ENCODE measurements around the gene CCND3. TPM values are rescaled to one million over a fixed set of nuclear protein-coding genes. Genes with fewer than 3 reads are reported as not detected.

Gene CCND3
- total and polyA plus RNA-seq, 10 of the 15 experiments (the other 5 are each of a cell fraction or from before 2014, with no cell fraction given), result 6.0 to 86.4 (median 31.5) TPM

- no peaks in the 10 kb centered on the region for H4K20me1 ChIP-seq (ENCODE audit: control insufficient read depth, insufficient read depth)
- in situ Hi-C loops (cut with MboI), result no loop called here
- no peaks in the 10 kb centered on the region for H3K9me3 ChIP-seq (replicated peaks; ENCODE audit: control insufficient read depth, insufficient read depth, low read length)
- no peak overlapping the region for H3K27ac ChIP-seq (ENCODE audit: control insufficient read depth, insufficient read depth)
- H3K4me3 ChIP-seq, result no peak overlapping the region
- ChIA-PET CTCF (interaction anchor here (0.6 to 1.2 kb wide), 6 partner anchors 9 to 77 kb away, joined by 3 to 5 read pairs (median 4); partner anchors contain the start of genes BYSL and MED20), SMC1A (ENCODE audit: uncharacterized antibody, unreplicated experiment) (interaction anchor here (1.2 kb wide), 1 partner anchor 10 kb away, joined by 3 read pairs; no protein-coding TSS in a partner anchor), RAD21 (ENCODE audit: unreplicated experiment) (no interaction called here), POLR2A (interaction anchor here (0.5 to 1.2 kb wide), 5 partner anchors 13 to 1167 kb away, joined by 3 to 5 read pairs (median 4); no protein-coding TSS in a partner anchor)
- no peak overlapping the region for H2AFZ ChIP-seq (ENCODE audit: control insufficient read depth, low read depth, low read length)
- no peak overlapping the region for H3K9ac ChIP-seq (ENCODE audit: control insufficient read depth, insufficient read depth, low read length)
- H3K79me2 ChIP-seq (ENCODE audit: control insufficient read depth, insufficient read depth, low read length), result no peaks in the 10 kb centered on the region
- BruUV-seq (replicated peaks), result no TSS peak
- DNase-seq (ENCODE audit: low read depth, low spot score) (no peak), ATAC-seq (no peak), FAIRE-seq (no peak)
- no peaks in the 10 kb centered on the region for H3K4me1 ChIP-seq (ENCODE audit: control insufficient read depth, insufficient read depth, low read length)
- no peak overlapping the region for H3K4me2 ChIP-seq (ENCODE audit: control insufficient read depth, insufficient read depth)
- H3K36me3 ChIP-seq (ENCODE audit: control insufficient read depth in 2 of 2, insufficient read depth in 2 of 2, low read length in 1 of 2), result no peaks in the 10 kb centered on the region
- TF ChIP-seq MTA3 (IDR thresholded peaks at IDR 0.05; ENCODE audit: borderline replicate concordance, low read length), result no peak
- TF ChIP-seq STAT1 (conservative IDR thresholded peaks at IDR 0.05), result no peak
- no peak for TF ChIP-seq TCF7 (IDR thresholded peaks at IDR 0.05; ENCODE audit: borderline replicate concordance)
- TF ChIP-seq SP1 (IDR thresholded peaks at IDR 0.05; ENCODE audit: low read depth, low read length), result no peak
- TF ChIP-seq, protein P1, sequence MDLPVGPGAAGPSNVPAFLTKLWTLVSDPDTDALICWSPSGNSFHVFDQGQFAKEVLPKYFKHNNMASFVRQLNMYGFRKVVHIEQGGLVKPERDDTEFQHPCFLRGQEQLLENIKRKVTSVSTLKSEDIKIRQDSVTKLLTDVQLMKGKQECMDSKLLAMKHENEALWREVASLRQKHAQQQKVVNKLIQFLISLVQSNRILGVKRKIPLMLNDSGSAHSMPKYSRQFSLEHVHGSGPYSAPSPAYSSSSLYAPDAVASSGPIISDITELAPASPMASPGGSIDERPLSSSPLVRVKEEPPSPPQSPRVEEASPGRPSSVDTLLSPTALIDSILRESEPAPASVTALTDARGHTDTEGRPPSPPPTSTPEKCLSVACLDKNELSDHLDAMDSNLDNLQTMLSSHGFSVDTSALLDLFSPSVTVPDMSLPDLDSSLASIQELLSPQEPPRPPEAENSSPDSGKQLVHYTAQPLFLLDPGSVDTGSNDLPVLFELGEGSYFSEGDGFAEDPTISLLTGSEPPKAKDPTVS (IDR thresholded peaks at IDR 0.05; ENCODE audit: low read depth, low read length), result no peak
- no peak for TF ChIP-seq CBX5 (IDR thresholded peaks at IDR 0.05; ENCODE audit: low read depth)
- no peak for TF ChIP-seq PAX8 (IDR thresholded peaks at IDR 0.05)
- no peak for TF ChIP-seq SIX5 (IDR thresholded peaks at IDR 0.05; ENCODE audit: low read depth, low read length, severe bottlenecking)
- no peak for TF ChIP-seq RAD21 (IDR thresholded peaks at IDR 0.05; ENCODE audit: insufficient read depth, low read depth, low read length)
- TF ChIP-seq RELB (IDR thresholded peaks at IDR 0.05; ENCODE audit: low read depth), result no peak
- intact Hi-C loops (cut with micrococcal nuclease; ENCODE audit: unreplicated experiment), result no loop called here
- H3K27me3 ChIP-seq (replicated peaks in 1 of 2; ENCODE audit: control insufficient read depth in 2 of 2, insufficient read depth in 2 of 2, low read length in 1 of 2), result no peaks in the 10 kb centered on the region
- WGBS (ENCODE audit: insufficient coverage, insufficient replicate concordance, low lambda C conversion rate, missing lambda C conversion rate), result 58% methylated on average over 4 of the region's 4 CpGs
Measured at GRCh38 chr6:41887331-41887751, 54.3 kb downstream of the CCND3 start.

Measured in GM12878 (cell line).